GM10847 (cell line): ENCODE data around the gene SZT2.

Experiments used
- POLR2A ChIP-seq: IDR thresholded peaks from 2 replicates; pipeline ENCODE4 v1.6.1; 2011; ENCODE audit not compliant: insufficient read length; ENCODE audit errors: extremely low read depth

Gene SZT2

DNA sequence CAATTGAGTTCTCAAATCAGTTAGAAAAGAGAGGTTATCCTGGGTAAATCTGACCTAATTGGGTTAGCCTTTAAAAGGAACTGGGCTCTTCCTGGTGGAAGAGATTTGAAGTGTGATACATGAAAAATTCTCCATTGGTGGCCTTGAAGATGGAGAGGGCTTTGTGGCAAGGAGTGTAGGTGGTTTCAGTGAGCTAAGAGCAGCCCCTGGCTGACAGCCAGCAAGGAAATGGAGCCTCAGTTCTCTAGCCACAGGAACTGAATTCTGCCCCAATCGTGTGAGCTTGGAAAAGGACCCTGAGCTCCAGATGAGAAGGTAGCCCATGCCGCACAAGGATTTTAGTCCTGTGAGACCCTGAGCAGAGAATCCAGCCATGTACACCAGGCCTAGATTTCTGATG, 76.7 kb downstream of the SZT2 start:
- TF ChIP-seq POLR2A = no peak

GRCh38 chr1:43468414-43468813, 78.7 kb downstream of the SZT2 start:
- no peak for TF ChIP-seq POLR2A

DNA sequence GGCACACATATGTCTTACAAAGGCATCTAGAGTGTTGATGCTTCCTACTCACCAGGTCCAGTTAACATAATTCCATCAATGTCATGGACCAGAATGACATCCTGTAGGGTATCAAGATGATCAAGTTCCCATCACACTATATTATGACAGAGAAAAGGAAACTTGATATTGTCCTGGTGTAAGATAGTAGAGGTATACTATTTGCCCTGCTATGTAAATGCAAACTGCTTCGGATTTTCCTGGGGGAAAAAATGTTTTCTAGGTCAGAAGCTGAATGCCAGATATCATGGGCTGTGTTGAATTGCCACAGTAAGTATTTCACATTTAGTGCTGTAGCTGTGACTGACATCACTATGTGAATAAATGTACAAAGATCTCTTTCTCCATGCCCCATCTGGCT, 80.2 kb downstream of the SZT2 start:
- TF ChIP-seq POLR2A = no peak

DNA sequence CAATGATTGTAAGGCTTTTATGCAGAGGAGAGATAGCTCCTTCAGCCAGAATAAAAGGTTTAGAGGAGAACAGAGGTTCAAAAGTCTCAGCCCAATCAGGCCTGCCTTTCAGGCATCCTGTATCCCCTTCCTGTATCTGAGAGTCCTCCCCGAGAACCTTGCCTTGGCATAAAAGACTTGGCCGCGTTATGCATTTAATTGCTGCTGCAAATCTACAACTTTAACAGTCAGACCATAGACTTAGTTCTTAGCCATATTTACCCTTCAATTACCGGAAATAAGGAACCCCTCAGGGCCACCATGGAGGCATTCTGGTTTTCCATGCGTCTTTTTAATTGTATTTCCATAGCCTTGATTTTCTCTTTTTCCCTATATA, 82.4 kb downstream of the SZT2 start:
- TF ChIP-seq POLR2A = no peak

GRCh38 chr1:43473463-43473862, 83.8 kb downstream of the SZT2 start:
- TF ChIP-seq POLR2A = no peak

DNA sequence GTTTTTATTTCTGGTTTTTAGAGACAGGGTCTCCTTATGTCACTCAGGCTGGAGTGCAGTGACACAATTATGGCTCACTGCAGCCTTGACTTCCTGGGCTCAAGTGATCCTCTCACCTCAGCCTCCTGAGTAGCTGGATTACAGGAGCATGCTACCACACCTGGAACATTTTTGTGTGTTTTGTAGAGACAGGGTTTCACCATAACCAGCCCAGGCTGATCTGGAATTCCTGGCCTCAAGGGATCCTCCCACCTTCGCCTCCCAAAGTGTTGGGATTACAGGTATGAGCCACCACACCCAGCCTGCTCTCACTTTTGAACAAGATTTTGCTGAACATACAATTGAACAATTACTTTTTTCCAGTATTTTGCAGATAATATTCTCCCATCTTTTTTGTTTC, 88.0 kb downstream of the SZT2 start:
- no peak for TF ChIP-seq POLR2A

- no peak for TF ChIP-seq POLR2A
These were observed 89.7 kb downstream of the SZT2 start for GRCh38 chr1:43479414-43479813.

- TF ChIP-seq POLR2A = no peak
These were observed 91.8 kb downstream of the SZT2 start for GRCh38 chr1:43481491-43481890.

- no peak for TF ChIP-seq POLR2A
These were observed 92.5 kb downstream of the SZT2 start for GRCh38 chr1:43482215-43482614.

DNA sequence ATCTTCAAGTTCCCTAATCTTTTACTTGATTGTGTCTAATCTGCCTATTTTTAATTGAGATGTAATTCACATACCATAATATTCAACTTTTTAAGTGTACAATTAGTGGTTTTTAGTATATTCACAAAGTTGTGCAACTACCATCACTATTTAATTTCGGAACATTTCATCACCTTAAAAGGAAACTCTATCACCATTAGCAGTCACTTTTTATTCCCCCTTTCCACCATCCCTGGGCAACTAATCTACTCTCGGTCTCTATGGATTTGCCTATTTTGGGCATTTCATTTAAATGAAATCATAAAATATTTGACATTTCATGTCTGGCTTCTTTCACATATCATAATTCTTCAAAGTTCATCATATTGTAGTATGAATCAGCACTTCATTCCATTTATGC, 94.7 kb downstream of the SZT2 start:
- TF ChIP-seq POLR2A = no peak

GRCh38 chr1:43488165-43488564, 98.5 kb downstream of the SZT2 start:
- no peak for TF ChIP-seq POLR2A

- TF ChIP-seq POLR2A = no peak
These were observed 101.4 kb downstream of the SZT2 start for GRCh38 chr1:43491061-43491460.

DNA sequence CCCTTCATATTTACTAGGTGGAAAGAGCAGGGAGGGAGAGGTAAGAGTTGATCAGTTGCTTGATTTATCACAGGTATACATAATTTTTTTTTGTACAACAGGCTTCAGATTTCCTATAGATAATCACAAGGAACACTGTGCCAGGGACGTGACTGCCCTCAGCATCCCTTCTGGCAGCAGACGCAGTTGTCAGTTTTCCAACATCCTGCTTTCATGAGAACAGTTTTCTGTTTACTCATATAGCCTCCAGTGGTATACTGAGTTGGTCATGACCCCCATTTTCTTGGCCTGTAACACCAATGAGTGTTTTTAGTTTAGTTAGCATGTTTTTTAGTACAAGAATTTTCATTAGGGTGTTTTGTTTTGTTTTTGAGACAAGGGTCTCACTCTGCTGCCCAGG, 103.1 kb downstream of the SZT2 start:
- TF ChIP-seq POLR2A = no peak

- TF ChIP-seq POLR2A = no peak
These were observed 104.2 kb downstream of the SZT2 start for GRCh38 chr1:43493661-43494450.

GRCh38 chr1:43495204-43495603, 105.5 kb downstream of the SZT2 start:
- no peak for TF ChIP-seq POLR2A

GRCh38 chr1:43499898-43500297, 110.2 kb downstream of the SZT2 start:
- no peak for TF ChIP-seq POLR2A

DNA sequence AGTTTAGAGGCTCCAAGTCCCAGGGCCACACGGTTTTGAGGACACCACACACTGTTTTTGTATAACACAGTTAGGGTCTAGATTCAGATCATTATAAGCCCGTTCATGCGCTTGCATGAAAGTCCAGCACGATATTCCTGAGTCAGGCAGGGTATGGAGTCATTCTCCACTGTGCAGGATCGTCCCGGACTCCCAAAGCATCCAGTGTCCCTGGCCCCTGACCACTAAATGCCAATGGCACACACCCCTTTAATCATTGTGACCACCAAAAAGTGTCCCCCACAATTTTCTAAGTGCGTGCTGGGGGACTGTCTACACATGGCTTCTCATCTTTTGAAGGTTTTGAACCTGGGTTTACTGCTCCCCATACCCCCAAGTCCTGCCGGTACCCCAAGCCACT, 113.8 kb downstream of the SZT2 start:
- TF ChIP-seq POLR2A = no peak
